ENCODE results near the gene POP4.
A peak's percentile ranks its signal among the peaks of the same experiment; 100 is the strongest.
"Not testable (repeated sequence)": the region's sequence is repeated elsewhere in the genome, so short reads cannot be mapped to it uniquely, and the experiment has no call there.

POP4 gene, protein sequence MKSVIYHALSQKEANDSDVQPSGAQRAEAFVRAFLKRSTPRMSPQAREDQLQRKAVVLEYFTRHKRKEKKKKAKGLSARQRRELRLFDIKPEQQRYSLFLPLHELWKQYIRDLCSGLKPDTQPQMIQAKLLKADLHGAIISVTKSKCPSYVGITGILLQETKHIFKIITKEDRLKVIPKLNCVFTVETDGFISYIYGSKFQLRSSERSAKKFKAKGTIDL

DNA sequence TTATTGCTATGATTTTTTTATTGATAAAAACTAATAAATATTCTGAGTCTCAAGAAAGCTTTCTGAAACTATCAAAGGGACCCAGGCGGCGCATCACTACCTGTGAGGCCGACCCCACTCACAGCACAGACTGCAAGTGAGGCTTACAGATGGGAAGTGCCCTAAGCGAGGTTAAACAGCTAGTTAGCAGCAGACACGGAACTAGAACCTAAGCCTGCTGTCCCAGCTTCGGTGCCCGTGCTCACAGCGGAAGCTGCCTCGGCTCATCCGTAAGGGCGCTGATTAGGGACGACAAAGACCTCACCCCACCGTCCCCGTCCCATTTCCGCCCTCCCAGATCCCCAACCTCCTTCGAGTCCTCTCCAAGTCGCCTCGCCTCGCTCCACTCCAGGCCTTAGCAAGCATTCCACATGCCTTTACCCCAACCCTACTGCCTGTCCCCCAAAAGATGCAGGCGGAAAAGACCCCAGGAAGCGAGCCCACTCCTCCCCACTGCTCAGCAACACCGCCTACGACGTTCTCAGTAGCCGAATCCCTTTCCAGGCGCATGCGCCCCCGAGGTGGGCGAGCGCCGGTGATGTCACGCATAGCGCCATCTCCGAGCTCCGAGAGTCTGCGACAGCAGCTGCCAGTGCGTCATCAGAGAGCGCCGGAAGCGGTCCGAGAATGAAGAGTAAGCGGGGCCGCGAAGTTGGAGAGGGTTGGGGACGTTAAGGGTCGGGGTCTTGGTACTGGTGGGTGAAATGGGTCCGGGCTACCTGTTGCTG, at the start of gene POP4:
POP4 (plus strand) TSS at position 631 of the 767 bp plus-strand sequence; CDS start at position 667, 36 bp downstream.
- peak; percentile 96 for DNase-seq
- TF ChIP-seq, protein P1, sequence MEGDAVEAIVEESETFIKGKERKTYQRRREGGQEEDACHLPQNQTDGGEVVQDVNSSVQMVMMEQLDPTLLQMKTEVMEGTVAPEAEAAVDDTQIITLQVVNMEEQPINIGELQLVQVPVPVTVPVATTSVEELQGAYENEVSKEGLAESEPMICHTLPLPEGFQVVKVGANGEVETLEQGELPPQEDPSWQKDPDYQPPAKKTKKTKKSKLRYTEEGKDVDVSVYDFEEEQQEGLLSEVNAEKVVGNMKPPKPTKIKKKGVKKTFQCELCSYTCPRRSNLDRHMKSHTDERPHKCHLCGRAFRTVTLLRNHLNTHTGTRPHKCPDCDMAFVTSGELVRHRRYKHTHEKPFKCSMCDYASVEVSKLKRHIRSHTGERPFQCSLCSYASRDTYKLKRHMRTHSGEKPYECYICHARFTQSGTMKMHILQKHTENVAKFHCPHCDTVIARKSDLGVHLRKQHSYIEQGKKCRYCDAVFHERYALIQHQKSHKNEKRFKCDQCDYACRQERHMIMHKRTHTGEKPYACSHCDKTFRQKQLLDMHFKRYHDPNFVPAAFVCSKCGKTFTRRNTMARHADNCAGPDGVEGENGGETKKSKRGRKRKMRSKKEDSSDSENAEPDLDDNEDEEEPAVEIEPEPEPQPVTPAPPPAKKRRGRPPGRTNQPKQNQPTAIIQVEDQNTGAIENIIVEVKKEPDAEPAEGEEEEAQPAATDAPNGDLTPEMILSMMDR (IDR thresholded peaks at IDR 0.05; ENCODE audit: low read depth, low read length) = no peak
- peak within 1 kb of the TSS; percentile 92 for H3K4me3 ChIP-seq (ENCODE audit: low read depth, low read length)
- H3K9me3 ChIP-seq (ENCODE audit: severe bottlenecking) = no peaks in the 10 kb centered on the region
- no peaks in the 10 kb centered on the region for H3K27me3 ChIP-seq (ENCODE audit: insufficient read depth, low read depth, severe bottlenecking)
- H3K36me3 ChIP-seq = peaks cover 5% of the 10 kb centered on the region; the same call in 1 of the 2 replicates
- peak within 1 kb of the TSS; percentile 79 for H3K27ac ChIP-seq

DNA sequence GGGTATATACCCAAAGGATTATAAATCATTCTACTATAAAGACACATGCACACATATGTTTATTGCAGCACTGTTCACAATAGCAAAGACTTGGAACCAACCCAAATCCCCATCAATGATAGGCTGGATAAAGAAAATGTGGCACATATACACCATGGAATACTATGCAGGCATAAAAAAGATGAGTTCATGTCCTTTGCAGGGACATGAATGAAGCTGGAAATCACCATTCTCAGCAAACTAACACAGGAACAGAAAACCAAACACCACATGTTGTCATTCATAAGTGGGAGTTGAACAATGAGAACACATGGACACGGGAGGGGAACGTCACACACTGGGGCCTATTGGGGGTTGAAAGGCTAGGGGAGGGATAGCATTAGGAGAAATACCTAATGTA, 47.0 kb upstream of the POP4 start:
- not testable (repeated sequence) for H3K27ac ChIP-seq; H3K9me3 ChIP-seq (ENCODE audit: severe bottlenecking); H3K36me3 ChIP-seq; H3K4me3 ChIP-seq (ENCODE audit: low read depth, low read length); DNase-seq
- peaks cover 50% of the 10 kb centered on the region for H3K27me3 ChIP-seq (ENCODE audit: insufficient read depth, low read depth, severe bottlenecking)

DNA sequence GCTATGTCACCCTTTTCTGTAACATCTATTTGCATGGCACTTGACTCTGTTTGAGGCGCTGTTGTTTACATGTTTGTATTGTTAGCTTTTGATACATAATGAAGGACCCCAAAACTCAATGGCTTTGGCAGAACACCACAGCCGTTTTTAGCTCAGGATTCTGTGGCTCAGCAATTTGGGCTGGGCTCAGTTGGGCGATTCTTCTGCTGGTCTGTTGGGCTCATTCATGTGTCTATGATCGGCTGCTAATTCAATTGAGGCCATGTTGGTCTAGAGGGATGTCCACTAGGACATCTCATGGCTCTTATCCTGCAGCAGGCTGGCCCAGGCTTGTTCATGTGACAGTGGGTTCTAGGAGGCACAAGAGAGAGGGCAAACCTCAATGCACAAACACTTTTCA, 46.3 kb upstream of the POP4 start:
- H3K36me3 ChIP-seq = no peaks in the 10 kb centered on the region
- H3K4me3 ChIP-seq (ENCODE audit: low read depth, low read length) = no peak overlapping the region
- H3K27ac ChIP-seq = no peak overlapping the region
- H3K9me3 ChIP-seq (ENCODE audit: severe bottlenecking) = no peaks in the 10 kb centered on the region
- DNase-seq = no peak
- peaks cover 53% of the 10 kb centered on the region for H3K27me3 ChIP-seq (ENCODE audit: insufficient read depth, low read depth, severe bottlenecking)
- TF ChIP-seq, protein P1 (IDR thresholded peaks at IDR 0.05; ENCODE audit: low read depth, low read length) = no peak

DNA sequence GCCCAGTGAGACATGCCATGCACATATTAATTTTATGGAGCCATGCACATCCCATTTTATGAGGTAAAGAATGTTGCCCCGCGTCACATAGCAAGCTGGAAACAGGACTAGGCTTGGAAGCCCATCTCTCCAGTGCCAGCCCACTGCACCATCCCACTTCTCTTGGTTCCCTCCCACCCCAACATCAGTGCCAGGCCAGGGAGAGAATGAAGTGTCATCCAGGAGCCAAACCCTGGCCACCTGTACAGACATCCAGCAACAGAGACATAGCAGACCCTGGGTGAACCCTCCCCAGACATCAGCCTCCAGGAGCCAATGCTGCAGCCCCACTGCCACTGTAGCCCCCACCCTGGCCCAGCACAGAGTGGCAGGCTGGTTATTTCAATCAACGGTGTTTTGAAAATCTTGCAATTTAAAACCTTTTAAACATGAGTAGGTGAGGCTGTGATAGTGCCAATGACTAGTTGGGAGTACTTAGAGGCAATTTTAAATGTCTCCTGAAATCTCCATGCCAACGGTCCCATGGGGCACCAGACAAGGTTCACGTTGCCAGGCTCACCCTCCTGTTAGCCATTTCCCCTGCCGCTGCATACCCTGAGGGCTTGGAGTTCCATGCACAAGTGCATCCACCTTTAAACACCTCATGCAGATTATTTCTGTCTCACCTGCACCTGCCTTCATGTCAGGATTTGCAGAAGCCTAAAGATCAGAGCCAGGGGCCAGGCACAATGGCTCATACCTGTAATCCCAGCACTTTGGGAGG, 45.6 kb upstream of the POP4 start:
- H3K27ac ChIP-seq = no peak overlapping the region
- H3K27me3 ChIP-seq (ENCODE audit: insufficient read depth, low read depth, severe bottlenecking) = peaks cover 60% of the 10 kb centered on the region
- H3K9me3 ChIP-seq (ENCODE audit: severe bottlenecking) = no peaks in the 10 kb centered on the region
- DNase-seq = no peak
- H3K4me3 ChIP-seq (ENCODE audit: low read depth, low read length) = no peak overlapping the region
- no peaks in the 10 kb centered on the region for H3K36me3 ChIP-seq
- TF ChIP-seq, protein P1 (IDR thresholded peaks at IDR 0.05; ENCODE audit: low read depth, low read length) = no peak

DNA sequence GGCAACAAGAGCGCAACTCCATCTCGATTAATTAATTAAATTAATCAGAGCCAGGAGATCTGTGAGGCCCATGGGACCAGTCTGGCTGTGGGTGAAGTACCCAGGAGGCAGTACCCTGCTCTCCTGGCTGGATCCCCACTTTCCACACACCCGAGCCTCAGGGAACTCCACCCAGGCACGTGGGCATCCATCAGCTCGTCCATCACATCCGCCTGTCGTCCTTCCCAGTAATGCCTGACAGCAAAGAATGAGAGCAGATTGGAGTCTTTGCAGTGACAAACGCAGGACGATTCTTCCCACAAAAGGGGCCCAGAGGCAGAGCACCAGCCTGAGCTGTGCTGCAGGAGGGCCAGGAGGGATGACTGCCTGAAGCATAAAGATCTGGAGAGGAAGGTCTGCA, 44.5 kb upstream of the POP4 start:
- Histone ChIP-seq H3K27me3 (ENCODE audit: insufficient read depth, low read depth, severe bottlenecking) (peaks cover 57% of the 10 kb centered on the region), H3K27ac (no peak overlapping the region), H3K36me3 (no peaks in the 10 kb centered on the region), H3K4me3 (ENCODE audit: low read depth, low read length) (no peak overlapping the region), H3K9me3 (ENCODE audit: severe bottlenecking) (no peaks in the 10 kb centered on the region)
- no peak for DNase-seq
- TF ChIP-seq, protein P1 (IDR thresholded peaks at IDR 0.05; ENCODE audit: low read depth, low read length) = no peak

Data from WERI-Rb-1 (cell line).